ES-I3 (cell line): ENCODE results near the gene FREM2.
A peak's percentile ranks its signal among the peaks of the same experiment; 100 is the strongest.

Source experiments
- H3K36me3 ChIP-seq: 2 replicates; pipeline ENCODE4 v1.6.1; 2013; ENCODE audit warnings: mild to moderate bottlenecking, low read length, control low read depth, moderate library complexity; ENCODE audit not compliant: insufficient read depth
- H3K4me1 ChIP-seq: 2 replicates; pipeline ENCODE4 v1.6.1; 2013; ENCODE audit warnings: mild to moderate bottlenecking, control low read depth, low read length; ENCODE audit not compliant: insufficient read depth
- H3K9ac ChIP-seq: 2 replicates; pipeline ENCODE4 v1.6.1; 2013; ENCODE audit warnings: low read depth, mild to moderate bottlenecking, low read length, moderate library complexity
- H3K9me3 ChIP-seq: 2 replicates; pipeline ENCODE4 v1.6.1; 2013; ENCODE audit warnings: mild to moderate bottlenecking, low read length, moderate library complexity; ENCODE audit not compliant: control insufficient read depth, insufficient read depth

The FREM2 gene

DNA sequence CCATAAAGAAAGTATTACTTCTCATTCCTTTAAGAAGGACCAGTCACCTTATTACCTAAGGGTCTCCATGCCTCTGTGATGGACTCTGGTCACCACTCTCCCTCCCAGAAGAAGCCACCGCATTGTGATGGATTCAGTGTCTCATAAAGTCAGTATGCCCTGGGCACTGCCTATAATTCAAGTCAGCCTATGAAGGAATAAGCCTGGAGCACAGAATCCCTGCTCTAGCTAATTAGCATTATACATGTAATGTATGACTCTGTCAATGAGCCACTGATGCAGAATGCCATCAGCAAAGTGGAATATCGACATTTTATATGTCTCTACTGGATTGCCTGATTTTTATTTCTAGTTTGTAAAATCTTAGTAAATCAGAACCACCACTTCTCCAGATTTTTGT lies 14.9 kb upstream of the FREM2 start:
- H3K9ac ChIP-seq, result no peak overlapping the region
- H3K9me3 ChIP-seq, result no peaks in the 10 kb centered on the region
- H3K36me3 ChIP-seq, result no peaks in the 10 kb centered on the region
- H3K4me1 ChIP-seq, result no peaks in the 10 kb centered on the region

DNA sequence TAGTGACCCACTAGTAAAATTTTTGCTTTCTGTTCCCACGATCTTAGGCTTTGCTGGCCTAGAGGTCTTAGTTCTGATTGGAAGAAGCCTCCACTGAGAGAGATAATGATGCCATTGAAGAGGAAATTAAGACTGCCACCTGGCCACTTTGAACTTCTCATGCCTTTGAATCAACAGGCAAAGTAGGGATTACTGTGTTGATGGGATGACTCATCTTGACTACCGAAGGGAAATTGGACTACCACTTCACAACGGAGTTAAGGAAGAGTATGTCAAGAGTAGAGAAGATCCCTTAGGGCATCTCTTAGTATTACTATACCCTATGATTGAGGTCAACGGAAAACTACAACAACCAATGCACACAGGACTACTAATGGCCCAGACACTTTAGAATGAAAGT lies 12.7 kb upstream of the FREM2 start:
- no peaks in the 10 kb centered on the region for H3K4me1 ChIP-seq
- H3K9ac ChIP-seq, result no peak overlapping the region
- H3K36me3 ChIP-seq, result no peaks in the 10 kb centered on the region
- no peaks in the 10 kb centered on the region for H3K9me3 ChIP-seq

DNA sequence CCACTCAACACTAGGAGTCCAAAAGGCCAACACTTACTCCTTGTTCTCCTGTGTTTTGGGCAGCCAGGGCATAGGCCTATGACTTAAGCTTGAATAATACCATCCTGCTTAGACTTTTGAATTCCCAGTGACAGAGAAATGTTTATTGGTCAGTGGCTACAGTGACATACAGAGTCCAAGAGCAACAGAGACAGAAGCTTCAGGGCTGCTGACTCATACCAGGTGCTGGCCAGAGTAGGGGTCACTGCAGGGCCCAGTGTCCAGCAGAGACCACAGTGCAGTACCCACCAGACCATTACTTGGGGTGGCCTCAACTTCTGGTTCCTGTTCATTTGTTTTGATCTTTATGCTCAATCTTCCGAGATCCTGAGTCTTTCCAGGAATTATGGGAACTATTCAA lies 6.0 kb upstream of the FREM2 start:
- no peak overlapping the region for H3K9ac ChIP-seq
- no peaks in the 10 kb centered on the region for H3K36me3 ChIP-seq
- H3K4me1 ChIP-seq, result no peaks in the 10 kb centered on the region
- no peaks in the 10 kb centered on the region for H3K9me3 ChIP-seq

DNA sequence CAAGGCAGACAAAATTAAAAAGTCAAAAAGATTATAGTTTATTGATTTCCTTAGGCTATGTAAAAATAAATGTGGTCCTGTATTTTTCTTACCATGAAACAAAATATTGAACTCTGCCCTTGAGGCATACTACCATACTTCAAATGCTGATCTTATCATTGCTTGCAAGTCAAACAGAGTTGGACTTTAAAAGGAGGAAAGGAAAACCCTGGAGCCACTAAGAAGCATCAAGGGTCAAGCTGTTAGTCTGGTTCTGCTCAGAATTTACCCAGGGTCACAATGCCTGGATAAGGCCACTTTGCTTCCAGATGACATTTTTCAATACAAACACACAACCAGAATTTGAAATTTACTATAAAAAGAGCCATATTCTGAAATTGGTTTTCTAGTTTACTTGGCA lies 2.2 kb upstream of the FREM2 start:
- Histone ChIP-seq H3K36me3 (no peaks in the 10 kb centered on the region), H3K9ac (no peak overlapping the region), H3K9me3 (no peaks in the 10 kb centered on the region), H3K4me1 (no peaks in the 10 kb centered on the region)

DNA sequence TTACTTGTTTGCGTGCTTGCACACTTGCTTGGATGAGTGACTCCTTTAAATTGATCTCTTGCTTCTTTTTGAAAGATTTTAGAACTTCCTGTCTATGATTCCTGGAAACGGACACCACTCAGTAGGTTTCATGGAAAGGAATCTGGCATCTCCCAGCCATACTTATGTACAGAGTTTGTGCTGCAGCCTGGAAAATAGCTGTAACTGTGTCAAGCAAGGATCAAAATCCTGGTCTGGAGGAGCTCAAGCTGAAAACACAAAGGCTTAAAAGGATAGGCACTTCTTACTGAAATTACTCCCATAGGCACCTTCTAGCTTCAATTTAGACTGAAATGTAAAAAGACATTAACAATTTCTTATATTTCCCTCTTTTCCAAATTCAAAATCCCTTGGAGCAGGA lies 1.4 kb upstream of the FREM2 start:
- Histone ChIP-seq H3K36me3 (no peaks in the 10 kb centered on the region), H3K9ac (peak overlapping the region; percentile 26; the same call in 1 of the 2 replicates), H3K4me1 (no peaks in the 10 kb centered on the region), H3K9me3 (no peaks in the 10 kb centered on the region)

DNA sequence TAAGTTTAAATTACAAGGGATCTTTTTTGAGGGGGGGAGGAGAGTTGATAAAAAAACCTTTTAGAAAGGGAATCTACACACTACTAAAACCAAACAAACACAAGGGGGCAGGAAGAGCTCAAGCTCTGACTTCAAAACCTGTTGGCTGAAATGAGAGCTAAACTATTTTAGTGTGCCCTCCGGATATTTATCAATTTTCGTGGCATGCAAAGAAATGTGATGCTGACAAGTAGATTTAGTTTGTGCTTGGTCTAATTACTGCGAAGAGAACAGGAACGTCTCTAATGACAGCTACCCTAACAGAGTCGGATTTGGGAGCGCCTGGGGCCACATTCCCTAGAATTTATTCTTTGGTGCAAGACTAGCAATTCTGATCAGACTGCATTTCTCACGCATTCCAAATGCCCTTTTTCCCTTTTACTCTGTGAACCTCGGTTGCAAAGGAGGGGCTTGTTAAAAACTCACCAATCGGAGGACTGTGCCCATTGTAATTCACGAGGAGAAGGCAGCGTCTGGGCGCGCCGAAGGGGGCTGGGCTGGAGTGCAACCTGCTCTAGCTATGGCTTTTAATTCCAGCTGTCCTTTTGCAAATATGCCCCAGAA lies 802 bp upstream of the FREM2 start:
- Histone ChIP-seq H3K9me3 (no peaks in the 10 kb centered on the region), H3K36me3 (no peaks in the 10 kb centered on the region), H3K9ac (peak overlapping the region; percentile 65; the same call in 1 of the 2 replicates), H3K4me1 (no peaks in the 10 kb centered on the region)

DNA sequence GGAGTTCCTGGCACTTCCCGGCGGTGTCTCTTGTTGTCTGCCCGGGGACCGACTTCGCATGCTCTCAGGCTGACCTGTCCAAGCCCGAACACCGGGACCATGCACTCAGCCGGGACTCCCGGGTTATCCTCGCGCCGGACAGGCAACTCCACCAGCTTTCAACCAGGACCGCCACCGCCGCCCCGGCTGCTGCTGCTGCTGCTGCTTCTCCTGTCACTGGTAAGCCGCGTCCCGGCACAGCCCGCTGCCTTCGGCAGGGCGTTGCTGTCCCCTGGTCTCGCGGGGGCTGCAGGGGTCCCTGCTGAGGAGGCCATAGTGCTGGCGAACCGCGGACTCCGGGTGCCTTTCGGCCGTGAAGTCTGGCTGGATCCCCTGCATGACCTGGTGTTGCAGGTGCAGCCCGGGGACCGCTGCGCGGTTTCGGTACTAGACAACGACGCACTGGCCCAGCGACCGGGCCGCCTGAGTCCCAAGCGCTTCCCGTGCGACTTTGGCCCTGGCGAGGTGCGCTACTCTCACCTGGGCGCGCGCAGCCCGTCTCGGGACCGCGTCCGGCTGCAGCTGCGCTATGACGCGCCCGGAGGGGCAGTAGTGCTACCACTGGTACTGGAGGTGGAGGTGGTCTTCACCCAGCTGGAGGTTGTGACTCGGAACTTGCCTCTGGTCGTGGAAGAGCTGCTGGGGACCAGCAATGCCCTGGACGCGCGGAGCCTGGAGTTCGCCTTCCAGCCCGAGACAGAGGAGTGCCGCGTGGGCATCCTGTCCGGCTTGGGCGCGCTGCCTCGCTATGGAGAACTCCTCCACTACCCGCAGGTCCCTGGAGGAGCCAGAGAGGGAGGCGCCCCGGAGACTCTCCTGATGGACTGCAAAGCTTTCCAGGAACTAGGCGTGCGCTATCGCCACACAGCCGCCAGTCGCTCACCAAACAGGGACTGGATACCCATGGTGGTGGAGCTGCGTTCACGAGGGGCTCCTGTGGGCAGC lies 661 bp downstream of the FREM2 start:
- Histone ChIP-seq H3K36me3 (no peaks in the 10 kb centered on the region), H3K9ac (peak overlapping the region; percentile 65), H3K4me1 (no peaks in the 10 kb centered on the region), H3K9me3 (no peaks in the 10 kb centered on the region)

DNA sequence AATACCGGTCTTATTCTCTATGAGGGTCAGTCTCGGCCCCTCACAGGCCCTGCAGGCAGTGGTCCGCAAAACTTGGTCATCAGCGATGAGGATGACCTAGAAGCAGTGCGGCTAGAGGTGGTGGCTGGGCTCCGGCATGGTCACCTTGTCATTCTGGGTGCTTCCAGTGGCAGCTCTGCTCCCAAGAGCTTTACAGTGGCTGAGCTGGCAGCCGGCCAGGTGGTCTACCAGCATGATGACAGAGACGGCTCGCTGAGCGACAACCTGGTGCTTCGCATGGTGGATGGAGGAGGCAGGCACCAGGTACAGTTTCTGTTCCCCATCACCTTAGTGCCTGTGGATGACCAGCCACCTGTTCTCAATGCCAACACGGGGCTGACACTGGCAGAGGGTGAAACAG lies 1.8 kb downstream of the FREM2 start:
- Histone ChIP-seq H3K9ac (no peak overlapping the region), H3K36me3 (no peaks in the 10 kb centered on the region), H3K4me1 (no peaks in the 10 kb centered on the region), H3K9me3 (no peaks in the 10 kb centered on the region)

DNA sequence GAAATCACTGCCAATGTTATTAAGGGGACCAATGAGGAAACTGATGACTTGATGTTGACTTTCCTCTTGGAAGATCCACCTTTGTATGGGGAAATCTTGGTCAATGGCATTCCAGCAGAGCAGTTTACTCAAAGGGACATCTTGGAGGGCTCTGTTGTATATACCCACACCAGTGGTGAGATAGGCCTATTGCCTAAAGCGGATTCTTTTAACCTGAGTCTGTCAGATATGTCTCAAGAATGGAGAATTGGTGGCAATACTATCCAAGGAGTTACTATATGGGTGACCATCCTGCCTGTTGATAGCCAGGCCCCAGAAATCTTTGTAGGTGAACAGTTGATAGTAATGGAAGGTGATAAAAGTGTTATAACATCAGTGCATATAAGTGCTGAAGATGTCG lies 3.4 kb downstream of the FREM2 start:
- H3K4me1 ChIP-seq, result no peaks in the 10 kb centered on the region
- H3K9me3 ChIP-seq, result no peaks in the 10 kb centered on the region
- H3K36me3 ChIP-seq, result no peaks in the 10 kb centered on the region
- H3K9ac ChIP-seq, result no peak overlapping the region

DNA sequence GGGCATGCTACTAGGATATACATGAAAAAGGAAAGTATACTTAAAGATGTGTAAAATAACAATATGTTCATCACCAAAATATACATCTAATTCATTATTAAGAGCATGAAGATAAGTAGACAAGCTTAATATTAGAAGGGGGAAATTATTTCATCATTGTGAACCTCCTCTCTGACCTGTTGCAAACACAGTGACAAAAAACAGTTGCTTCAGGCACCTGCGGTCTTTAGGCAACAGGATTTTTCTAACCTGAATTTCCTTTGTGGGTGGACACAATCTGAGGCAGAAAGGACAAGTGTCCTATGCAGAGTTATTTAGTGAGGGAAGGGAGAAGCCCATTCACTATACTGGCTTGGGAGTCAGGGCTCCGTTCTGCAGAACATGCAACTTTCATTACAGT lies 6.3 kb downstream of the FREM2 start:
- Histone ChIP-seq H3K36me3 (no peaks in the 10 kb centered on the region), H3K4me1 (no peaks in the 10 kb centered on the region), H3K9me3 (no peaks in the 10 kb centered on the region), H3K9ac (no peak overlapping the region)

DNA sequence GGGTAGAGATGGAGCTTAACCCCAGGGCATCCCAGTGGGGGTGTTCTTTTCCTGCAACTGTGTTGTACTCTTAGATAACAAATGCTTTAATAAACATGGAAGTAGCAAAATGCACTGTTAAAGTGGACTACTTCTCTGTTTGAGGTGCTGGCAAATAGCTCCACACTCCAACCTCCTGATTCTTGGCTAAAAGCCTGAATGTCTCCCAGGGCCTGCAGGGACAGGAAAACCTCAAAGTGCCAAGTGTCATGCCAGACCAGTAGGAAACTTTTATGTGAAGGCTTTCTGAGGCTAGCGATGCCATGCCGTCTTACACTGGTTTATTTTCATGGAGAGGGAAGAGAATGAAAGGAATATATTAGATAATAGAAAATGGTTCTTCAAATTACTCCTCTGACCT lies 6.8 kb downstream of the FREM2 start:
- no peaks in the 10 kb centered on the region for H3K9me3 ChIP-seq
- H3K4me1 ChIP-seq, result no peaks in the 10 kb centered on the region
- H3K9ac ChIP-seq, result no peak overlapping the region
- H3K36me3 ChIP-seq, result no peaks in the 10 kb centered on the region

DNA sequence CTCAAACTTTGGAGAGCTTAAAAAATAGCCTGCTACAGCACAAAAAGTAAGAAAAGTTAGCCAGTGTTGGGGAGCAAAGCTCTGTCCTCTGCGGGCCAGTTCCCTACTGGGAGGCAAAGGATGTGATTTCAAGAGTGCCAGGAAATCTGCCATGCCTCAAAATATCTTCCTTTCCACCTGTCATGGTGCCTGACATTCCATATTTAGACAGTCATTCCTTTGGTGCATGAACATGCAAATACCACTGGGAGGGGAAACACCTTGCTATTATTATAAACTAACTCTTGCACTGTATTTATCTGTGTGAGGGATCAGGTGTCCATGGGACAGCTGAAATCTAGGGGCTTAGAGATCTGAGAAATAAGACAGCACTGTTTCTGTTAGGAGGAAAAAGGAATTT lies 10.3 kb downstream of the FREM2 start:
- Histone ChIP-seq H3K4me1 (no peaks in the 10 kb centered on the region; the same call in 1 of the 2 replicates), H3K9me3 (no peaks in the 10 kb centered on the region), H3K9ac (no peak overlapping the region), H3K36me3 (no peaks in the 10 kb centered on the region)

DNA sequence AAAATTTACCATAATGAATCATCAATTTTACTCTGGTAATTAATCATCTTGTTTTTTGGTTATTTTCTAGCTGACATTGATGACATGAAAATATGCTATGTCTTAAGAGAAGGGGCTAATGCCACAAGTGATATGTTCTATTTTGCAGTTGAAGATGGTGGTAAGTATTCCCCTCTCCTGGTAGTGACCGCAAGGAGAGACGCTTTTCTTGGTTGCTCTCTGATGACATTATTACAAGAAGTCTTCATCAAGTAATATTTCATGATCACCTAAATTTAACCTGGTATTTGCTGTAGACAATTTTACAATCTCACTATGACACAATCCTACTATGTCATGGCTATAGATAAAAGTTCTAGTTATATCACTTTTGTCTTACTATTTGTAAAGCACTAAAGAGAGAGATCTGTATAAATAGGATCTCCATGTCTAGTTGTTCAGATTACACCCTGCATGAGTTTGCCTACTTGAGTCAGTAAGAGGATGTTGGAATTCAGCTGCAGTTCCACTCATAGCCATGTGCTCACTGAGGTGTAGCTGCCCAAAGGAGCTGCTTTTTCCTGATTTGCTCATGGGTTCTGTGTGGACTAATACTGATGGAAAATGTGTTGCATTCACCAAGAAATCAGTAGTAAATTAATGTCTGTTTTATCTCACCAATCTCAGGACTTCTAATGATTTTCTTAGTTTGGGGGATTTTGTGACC lies 10.9 kb downstream of the FREM2 start:
- H3K9ac ChIP-seq, result no peak overlapping the region
- no peaks in the 10 kb centered on the region; the same call in 1 of the 2 replicates for H3K4me1 ChIP-seq
- no peaks in the 10 kb centered on the region for H3K36me3 ChIP-seq

DNA sequence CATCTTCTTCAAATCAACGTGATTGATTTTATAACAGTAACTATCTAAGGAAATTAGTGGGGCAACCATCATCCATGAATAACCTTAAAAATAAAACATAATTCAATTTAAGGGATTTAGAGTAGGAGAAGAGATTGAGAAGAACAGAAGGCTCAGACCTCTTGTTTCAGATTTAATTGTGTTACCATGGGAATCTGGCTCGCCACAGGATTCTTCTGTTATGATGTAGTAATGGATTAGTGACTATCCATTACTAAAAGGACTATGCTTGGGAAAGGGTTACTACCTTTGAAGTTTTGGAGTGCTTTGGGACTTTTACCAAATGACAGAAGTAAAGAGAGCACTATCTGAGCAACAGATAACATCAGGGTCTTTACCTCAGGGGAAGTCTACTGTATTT lies 13.2 kb downstream of the FREM2 start:
- no peaks in the 10 kb centered on the region; the same call in 1 of the 2 replicates for H3K4me1 ChIP-seq
- no peaks in the 10 kb centered on the region for H3K9me3 ChIP-seq
- H3K36me3 ChIP-seq, result no peaks in the 10 kb centered on the region
- H3K9ac ChIP-seq, result no peak overlapping the region

More for the DNA sequence above, 10.9 kb downstream of the FREM2 start:
- H3K9me3 ChIP-seq, result no peaks in the 10 kb centered on the region
